Vagina (tissue), 2 donors: ENCODE data around the gene CER1.

Experiments
- CTCF ChIP-seq, 3 experiments: fragments of 450-650 bp in 2 of 3; fragments of 200-600 bp in 1 of 3; sonication (generic) in 1 of 3; IDR thresholded peaks; one replicate each; pipeline ENCODE4 v1.5.1; 2017 to 2019; ENCODE audit warnings: antibody characterized with exemption in 3 of 3, mild to moderate bottlenecking in 2 of 3, moderate library complexity in 2 of 3
- POLR2A ChIP-seq, 2 donors: fragments of 450-650 bp; IDR thresholded peaks; one replicate each; pipeline ENCODE4 v1.6.1; 2017; ENCODE audit warnings: antibody characterized with exemption in 2 of 2, mild to moderate bottlenecking in 2 of 2, moderate library complexity in 2 of 2
- POLR2AphosphoS5 ChIP-seq, 2 donors: sonication (generic); formaldehyde crosslinking; IDR thresholded peaks; one replicate each; pipeline ENCODE4 v1.9.0; 2017; ENCODE audit warnings: antibody characterized with exemption in 2 of 2, mild to moderate bottlenecking in 2 of 2, low read depth in 1 of 2; ENCODE audit not compliant: insufficient read depth in 1 of 2

DNA sequence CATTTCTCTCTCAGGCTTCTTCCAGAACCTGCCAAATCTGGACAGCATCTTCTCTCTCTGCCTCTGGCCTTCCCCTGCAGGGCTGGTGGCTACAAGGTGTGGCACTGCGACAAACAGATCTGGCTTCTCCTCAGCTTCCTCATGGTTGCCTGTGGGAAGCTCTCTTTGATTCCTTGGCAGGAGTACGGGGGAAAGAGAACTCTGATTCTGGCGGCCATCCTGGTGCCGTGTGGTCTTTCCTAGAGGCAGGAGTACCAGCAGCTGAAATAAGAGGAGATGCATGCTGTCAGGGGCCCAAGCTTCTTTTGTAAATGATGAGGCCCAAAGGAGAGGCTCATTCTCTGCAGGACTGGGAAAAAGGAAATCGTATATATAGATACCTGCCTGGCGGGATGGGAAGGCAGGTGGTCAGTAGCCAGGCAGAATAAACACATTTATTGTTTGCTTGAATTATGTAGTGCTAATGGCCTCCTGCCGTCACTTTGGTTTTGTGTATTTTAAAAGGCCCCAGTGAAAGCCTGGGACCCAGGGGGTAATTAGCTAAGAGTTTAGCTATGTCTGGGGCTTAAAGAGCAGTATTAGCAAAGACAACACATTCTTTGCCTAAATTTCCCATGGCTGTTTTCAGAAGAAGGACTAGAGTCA, at the start of gene CER1:
- TF ChIP-seq POLR2A (IDR thresholded peaks at IDR 0.05) (no peak), CTCF (IDR thresholded peaks at IDR 0.05) (no peak), POLR2AphosphoS5 (IDR thresholded peaks at IDR 0.05; ENCODE audit: insufficient read depth in 1 of 2, low read depth in 1 of 2) (no peak)
